NAMALWA (cell line): ENCODE measurements around the gene NEAT1.
A peak's percentile ranks its signal among the peaks of the same experiment; 100 is the strongest.

Source experiments
- DNase-seq: peaks from one replicate; pipeline ENCODE4 v3.0.0-alpha.2; 2015; ENCODE audit warnings: low spot score

NEAT1 gene

GRCh38 chr11:65422633-65423515 lies at the start of gene NEAT1:
NEAT1 (plus strand) TSS chr11:65422798.
- DNase-seq: peak; percentile 84

GRCh38 chr11:65373839-65374580 lies 48.6 kb upstream of the NEAT1 start:
- DNase-seq: no peak

DNA sequence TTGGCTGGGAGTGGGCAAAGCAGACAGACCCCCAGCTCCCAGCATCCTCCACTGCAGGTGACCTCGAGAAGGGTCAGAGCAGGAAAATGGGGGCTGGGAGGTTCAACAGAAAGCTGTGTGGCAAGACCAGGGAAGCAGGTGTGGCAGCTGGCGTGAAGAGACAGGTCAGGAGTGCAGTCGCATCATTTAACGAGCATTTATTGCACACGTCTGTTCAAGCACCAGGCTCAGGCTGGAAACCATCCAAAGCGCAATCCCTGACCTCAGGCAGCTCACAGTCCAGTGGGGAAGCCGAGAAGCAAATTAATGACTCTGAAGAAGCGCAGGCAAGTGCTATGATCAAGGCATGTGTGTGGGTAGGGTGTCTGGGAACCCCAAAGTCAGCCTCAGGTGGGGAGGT lies 47.6 kb upstream of the NEAT1 start:
- no peak for DNase-seq

- no peak for DNase-seq
These were observed 46.4 kb upstream of the NEAT1 start for GRCh38 chr11:65376138-65376713.

- no peak for DNase-seq
These were observed 45.6 kb upstream of the NEAT1 start for GRCh38 chr11:65377036-65377435.

GRCh38 chr11:65377777-65378176 lies 44.8 kb upstream of the NEAT1 start:
- DNase-seq: no peak

DNA sequence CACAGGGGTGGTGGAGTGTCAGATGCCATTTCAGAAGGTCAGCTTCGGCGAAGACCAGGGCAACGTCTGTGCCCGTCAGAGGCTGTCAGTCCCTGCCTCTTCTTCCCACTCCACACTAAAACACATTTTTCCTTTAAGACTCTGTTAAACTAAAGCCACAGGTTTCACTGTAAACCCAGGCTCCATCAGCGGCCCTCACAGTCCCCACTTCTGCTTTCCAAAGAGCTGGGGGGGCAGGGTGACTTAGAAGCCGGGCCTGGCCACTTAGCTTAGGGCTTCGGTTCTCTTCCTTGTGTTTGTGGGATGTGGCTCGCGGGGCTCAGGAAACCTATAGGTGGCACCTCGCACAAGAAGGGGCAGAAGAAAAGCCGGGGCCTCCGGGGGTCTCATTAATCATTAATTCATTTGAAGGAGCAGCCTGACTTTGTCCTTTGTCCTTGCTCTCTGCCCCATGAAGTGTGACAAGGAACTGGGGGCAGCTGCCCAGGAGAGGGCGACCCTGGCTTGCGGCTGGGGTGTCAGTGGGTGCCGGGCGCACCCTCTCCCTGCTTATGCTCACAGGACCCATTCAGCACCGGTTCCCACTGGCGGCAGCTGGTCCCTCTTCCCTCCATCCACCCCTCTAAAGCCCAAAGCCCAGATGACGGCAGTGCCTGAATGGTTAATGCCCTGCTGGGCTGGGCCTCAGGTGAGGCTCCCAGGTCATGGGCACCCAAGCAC lies 44.2 kb upstream of the NEAT1 start:
- peak; percentile 38 for DNase-seq

DNA sequence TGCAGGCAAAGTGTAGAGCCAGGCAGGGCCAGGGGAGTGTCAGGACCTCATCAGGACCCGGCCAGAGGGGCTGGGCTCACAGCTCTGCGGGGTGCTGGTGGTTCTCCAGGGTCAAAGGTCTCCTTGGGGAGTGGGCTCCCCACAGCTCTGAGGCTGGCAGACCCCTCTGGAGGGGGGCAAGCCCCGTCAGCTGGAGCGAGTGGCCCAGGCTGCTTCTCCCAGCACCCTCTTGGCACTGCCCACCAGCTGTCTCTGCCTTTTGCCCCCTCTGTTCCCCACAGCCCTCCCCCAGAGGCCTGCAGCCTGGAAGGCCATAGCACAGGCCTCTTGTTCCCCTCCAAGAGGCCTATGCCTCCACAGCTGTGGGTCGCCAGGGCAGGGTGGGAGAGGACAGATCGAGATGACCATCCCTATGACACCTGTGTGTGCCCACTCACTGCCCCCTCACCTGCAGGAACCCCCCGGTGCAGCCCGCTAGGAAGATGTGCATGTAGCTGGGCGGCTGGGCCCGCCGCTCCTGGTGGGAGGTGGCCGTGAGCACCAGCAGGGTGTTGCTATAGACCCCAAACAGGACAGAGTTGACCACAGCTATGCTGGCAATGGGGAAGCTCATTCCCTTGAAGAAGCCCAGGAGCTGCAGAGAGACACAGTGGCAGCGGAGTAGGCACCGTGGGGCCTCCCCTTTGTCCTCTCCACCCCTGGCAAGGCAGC lies 43.5 kb upstream of the NEAT1 start:
- DNase-seq: no peak

DNA sequence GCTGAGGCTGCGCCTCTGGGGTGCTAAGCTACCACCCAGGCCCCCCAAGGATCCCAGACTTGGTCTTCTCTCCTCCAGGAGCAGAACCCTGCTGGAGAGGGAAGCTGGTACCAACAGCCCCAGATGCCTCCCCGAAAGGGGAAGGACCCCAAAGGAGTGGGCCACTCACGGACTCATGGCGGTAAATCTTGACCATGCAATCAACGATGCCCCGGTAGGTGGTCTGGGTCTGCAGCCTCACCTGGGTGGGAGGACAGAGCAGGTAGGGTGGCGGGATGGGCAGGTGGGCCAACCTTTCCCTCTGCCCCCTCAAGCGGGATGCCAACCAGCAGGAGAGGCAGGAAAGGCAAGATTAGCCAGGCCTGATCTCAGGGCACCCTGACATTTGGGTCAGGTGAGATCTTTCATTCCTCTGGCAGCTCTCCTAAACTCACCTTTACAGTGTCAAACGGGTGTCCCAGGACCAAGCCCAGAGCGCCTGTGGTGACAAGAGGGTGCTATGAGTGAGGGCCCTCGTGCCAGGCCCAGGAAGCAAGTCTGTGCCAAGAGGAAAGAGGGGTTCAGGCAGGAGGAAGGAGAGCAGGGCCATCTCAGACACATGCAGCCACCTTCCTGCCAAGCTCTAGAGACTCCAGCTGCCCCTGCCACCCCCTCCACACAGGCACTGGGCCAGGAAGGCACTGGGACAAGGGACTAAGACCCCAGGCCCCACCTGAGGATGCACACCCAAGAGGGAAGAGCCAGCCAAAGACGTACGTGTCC lies 42.7 kb upstream of the NEAT1 start:
- DNase-seq: no peak

DNA sequence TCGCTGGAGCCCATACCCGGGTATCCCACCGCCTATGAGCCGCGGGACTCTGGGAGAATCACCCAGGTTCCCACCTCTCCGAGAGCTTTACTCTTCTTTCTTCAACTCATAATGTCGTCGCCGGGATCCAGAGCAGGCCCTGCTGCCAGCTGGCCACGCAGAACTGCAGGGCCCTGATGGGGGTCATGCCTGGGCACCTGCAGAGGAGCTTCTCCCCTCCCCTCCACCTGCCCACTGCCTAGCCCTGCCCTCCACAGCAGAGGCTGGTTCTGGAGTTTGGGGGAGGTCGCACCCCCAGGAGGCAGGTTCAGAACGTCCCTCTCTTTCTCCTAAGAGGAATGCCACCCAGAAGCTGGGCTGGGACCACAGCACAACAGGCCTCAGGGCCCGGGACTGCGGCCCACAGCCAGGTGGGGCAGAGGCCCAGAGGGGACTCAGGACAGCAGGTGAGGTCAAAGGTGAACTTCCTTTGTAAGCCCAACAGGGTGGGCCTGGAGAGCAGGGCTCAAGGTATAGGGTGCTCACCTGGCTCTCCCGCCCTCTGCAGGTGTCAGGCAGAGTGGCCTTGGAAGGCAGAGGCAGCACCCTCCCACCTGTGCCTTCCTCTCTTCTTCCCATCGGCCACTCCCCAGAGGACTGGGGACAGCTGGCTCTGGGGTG lies 42.0 kb upstream of the NEAT1 start:
- no peak for DNase-seq

DNA sequence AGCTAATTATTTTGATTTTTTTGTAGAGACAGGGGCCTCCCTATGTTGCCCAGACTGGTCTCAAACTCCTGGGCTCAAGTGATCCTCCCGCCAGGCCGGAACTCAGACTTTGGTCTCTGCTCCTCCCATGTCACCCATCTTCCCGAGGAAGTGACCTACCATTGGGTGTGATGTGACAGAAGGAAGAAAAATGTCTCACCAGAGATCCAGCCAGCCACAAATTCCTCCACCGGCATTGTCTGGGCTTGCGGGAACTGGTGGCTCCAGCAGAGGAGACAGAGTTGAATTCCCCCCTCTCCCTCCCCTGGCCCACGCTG lies 40.9 kb upstream of the NEAT1 start:
- no peak for DNase-seq

DNA sequence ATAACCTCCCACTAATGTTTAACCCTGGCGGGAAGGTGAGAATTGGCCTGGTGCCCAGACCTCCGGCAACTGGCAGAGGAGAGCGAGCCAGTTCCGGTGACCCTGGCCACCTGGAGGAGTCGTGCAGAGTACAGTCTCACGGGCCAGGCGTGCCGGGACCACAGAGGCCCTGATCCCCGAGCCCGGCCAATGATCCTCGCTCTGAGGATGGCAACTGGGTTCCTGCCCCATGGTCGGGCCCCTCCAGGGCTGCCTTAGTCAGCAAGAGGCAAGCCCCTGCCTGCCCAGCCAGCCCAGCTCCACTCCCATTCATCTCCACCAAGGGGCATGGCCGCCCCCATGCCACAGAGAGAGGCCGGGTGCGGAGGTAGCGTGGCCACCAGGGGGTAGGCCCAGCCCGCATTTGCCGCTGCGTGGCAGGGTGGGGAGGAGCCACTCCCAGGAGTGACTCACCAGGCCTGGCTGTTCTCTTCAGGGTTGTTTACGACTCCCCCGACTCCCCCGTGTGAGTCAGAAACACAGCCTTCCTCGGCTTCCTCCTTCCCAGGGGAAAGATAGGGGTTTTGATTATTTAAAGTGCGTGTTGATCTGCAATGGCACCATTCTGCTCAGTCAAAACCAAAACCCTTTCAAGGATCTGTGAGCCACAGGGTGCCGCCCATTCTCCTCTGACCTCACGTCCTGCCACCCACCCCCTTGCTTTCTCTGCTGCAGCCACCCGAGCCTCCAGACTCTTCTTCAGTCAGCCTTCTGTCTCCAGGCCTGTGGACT lies 40.4 kb upstream of the NEAT1 start, which contains the start of gene SLC25A45:
Gene SLC25A45 (minus strand): TSS at position 614 of the 771 bp plus-strand sequence. CDS start 695 bp downstream, outside the sequence.
- DNase-seq: peak; percentile 92

DNA sequence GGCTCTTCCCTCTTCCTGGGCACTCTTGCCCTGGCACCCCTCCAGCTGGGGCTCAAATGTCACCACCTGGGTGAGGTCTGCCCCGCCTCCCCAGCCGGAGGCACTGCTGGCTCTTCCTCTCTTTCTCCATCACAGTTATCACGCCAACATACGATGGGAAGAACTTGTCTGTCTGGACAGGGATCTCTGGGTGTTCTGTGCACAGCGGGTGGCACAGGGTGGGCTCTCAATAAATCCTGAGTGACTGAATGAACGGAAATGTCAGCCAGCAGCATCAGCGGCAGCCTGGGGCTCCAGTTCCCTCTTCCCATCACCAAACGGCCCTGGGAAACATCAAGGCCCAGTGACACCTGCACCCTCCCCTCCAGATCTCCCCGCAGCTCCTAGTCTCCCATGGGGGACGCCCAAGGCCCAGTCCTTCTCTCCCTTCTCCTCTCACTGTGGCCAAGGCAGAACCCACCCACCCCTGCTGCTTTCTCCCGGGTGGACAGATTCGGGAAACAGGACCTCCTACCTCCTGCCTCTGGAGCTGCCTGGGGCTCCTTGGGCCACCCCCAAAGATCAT lies 39.7 kb upstream of the NEAT1 start:
- no peak for DNase-seq

DNA sequence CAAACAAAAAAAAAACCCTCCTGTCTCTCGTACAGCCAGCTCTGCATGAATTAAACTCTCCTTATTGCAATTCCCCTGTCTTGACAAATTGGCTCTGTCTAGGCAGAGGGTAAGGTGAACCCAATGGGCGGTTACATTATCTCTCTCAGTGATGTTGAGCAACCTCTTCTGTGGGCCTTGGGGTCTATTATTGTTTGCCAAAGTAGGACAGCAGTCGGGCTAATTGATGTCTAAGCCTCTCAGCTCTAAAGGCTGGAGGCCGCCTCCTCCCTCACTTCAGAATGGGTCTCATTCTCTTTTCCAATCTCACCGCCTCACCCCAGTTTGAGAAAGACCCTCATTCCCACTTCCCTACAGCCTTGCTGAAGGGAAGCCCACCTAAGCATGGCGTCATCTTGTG lies 38.8 kb upstream of the NEAT1 start:
- no peak for DNase-seq

DNA sequence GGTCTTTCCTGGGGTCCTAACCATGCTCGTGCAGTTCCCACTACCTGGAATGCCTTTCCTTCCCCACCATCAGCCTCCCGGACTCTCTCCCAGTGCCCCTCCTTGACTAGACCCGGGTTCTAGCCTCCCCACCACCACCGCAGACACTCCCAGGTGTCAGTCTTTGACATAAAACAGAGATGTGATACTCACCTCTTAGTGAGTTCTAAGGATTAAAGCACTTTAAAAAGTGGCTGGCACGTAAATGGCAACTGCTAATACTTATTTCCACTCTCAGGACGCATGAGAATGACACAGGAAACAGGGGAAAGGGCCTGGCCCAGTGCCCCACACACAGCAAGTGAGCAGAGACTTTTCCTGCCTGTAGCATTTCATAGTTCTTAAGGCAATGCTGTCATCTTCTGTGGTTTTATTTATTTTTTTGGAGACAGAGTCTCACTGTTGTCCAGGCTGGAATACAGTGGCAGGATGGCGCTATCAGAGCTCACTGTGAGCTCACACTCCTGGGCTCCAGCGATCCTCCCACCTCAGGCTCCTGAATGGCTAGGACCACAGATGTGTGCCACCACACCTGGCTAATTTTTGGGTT lies 38.2 kb upstream of the NEAT1 start:
- DNase-seq: no peak

- DNase-seq: peak; percentile 75
These were observed 36.1 kb upstream of the NEAT1 start, which contains the start of gene FRMD8 for GRCh38 chr11:65386307-65387140. FRMD8 (plus strand) TSS chr11:65386637; CDS start chr11:65387037, 400 bp downstream.

DNA sequence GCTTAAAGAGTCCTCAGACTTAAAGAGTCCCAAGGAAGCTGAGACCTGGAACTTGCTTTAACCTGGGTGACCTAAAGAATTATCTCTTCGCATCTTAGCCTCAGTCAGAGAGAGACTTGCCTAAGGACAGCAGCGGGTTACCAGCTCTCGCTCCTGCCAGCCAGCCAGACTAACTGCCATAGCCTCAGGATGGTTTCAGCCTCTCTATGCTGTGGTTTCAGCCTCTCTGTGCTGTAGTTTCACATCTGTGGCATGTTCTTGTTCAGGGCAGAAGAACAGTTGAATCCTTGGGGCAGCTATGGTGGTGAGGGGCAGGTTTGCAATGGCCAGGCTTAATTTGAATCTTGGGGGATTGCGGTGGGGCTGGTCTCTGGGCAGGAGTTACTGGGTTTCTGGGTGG lies 33.9 kb upstream of the NEAT1 start:
- no peak for DNase-seq
